Activated CD4-positive, alpha-beta T cell treated with anti-CD3 and anti-CD28 coated beads, Interleukin-2, amount 50 U/mL, for 24 hours (primary cell): ENCODE data around the gene SIRT3.
"Not testable (repeated sequence)": the region's sequence is repeated elsewhere in the genome, so short reads cannot be mapped to it uniquely, and the experiment has no call there.

Source experiments
- DNase-seq, 2 donors: peaks; one replicate each; pipeline ENCODE4 v3.0.0-alpha.2; 2020; ENCODE audit warnings: low read depth in 1 of 2, low spot score in 1 of 2

SIRT3 gene

GRCh38 chr11:244376-244775 is 8.2 kb upstream of the SIRT3 start:
- DNase-seq, result no peak

GRCh38 chr11:241634-242033 is 5.5 kb upstream of the SIRT3 start:
- DNase-seq, result no peak

GRCh38 chr11:240315-240714 is 4.2 kb upstream of the SIRT3 start:
- DNase-seq, result no peak

GRCh38 chr11:238346-238745 is 2.2 kb upstream of the SIRT3 start:
- not testable (repeated sequence) for DNase-seq

GRCh38 chr11:236774-237767 is 929 bp upstream of the SIRT3 start, which contains the start of gene PSMD13:
Gene PSMD13 (plus strand): TSS chr11:236976. CDS start chr11:237050, 74 bp downstream.
- peak; percentile 76 for DNase-seq

- peak in 1 of 2 donors; percentile 83 for DNase-seq
These were observed 539 bp downstream of the SIRT3 start for GRCh38 chr11:235609-235996.

GRCh38 chr11:235180-235579 is 962 bp downstream of the SIRT3 start:
- DNase-seq, result no peak

GRCh38 chr11:232783-233565 is 3.2 kb downstream of the SIRT3 start:
- no peak for DNase-seq

GRCh38 chr11:230431-230830 is 5.7 kb downstream of the SIRT3 start:
- DNase-seq, result no peak

- no peak for DNase-seq
These were observed 8.2 kb downstream of the SIRT3 start for GRCh38 chr11:227824-228379.

- no peak for DNase-seq
These were observed 10.2 kb downstream of the SIRT3 start for GRCh38 chr11:225734-226453.

GRCh38 chr11:224424-224823 is 11.7 kb downstream of the SIRT3 start:
- no peak for DNase-seq

GRCh38 chr11:223884-224283 is 12.3 kb downstream of the SIRT3 start:
- DNase-seq, result no peak

GRCh38 chr11:223026-223789 is 12.9 kb downstream of the SIRT3 start:
- no peak for DNase-seq

- DNase-seq, result no peak
These were observed 13.9 kb downstream of the SIRT3 start for GRCh38 chr11:221998-222789.

- no peak for DNase-seq
These were observed 14.6 kb downstream of the SIRT3 start for GRCh38 chr11:221539-221938.

GRCh38 chr11:220641-221215 is 15.4 kb downstream of the SIRT3 start:
- DNase-seq, result not testable (repeated sequence)

GRCh38 chr11:218815-219593 is 17.1 kb downstream of the SIRT3 start:
- DNase-seq, result no peak
